NT2/D1 (cell line): Measurements from ENCODE around the gene KLK2.

ENCODE experiments used
- SUZ12 ChIP-seq: IDR thresholded peaks from 2 replicates; pipeline ENCODE4 v1.6.1; 2011; ENCODE audit not compliant: insufficient read length, insufficient read depth; ENCODE audit errors: extremely low read depth
- YY1 ChIP-seq: IDR thresholded peaks from 2 replicates; pipeline ENCODE4 v1.6.1; 2011; ENCODE audit not compliant: insufficient read length, insufficient read depth
- ZNF274 ChIP-seq: IDR thresholded peaks from 2 replicates; pipeline ENCODE4 v1.6.1; 2011; ENCODE audit warnings: mild to moderate bottlenecking, low read depth, low read length

DNA sequence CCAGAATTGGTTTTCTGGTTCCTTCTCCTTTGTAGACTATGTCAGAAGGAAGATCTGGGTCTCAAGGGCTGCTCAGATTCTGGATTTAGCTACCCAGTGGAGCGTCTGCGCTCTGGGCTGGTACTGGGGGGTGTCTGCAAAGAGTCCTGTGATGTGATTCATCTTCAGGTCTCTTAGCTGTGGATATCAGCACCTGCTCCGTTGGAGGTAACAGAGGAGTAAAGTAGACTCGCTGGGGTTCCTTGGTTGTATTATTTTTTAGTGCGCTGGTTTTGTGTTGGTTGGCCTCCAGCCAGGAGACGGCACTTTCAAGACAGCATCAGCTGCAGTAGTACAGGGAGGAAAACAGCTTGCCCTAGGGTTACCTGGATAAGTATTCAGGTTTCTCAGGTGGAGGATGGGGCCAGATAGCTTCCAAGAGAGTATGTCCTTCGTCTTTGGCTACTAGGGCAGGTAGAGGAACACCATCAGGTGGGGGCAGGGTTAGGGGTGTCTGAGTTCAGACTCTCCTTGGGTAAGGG lies 29.5 kb upstream of the KLK2 start:
- no peak for TF ChIP-seq YY1
- no peak for TF ChIP-seq SUZ12
- no peak for TF ChIP-seq ZNF274
